PC-9 (cell line): Measurements from ENCODE around the gene ALG12.

Experiments used
- EZH2 ChIP-seq: fragments of 200-600 bp; sonication (generic); IDR thresholded peaks from 2 replicates; pipeline ENCODE4 v1.8.0; 2017; ENCODE audit warnings: antibody characterized with exemption, low read depth
- TF ChIP-seq, protein P1 (sequence below): fragments of 200-600 bp; sonication (generic); conservative IDR thresholded peaks from 2 replicates; pipeline ENCODE4 v1.6.1; 2017; ENCODE audit warnings: mixed run types, antibody characterized with exemption, mild to moderate bottlenecking, moderate library complexity

DNA sequence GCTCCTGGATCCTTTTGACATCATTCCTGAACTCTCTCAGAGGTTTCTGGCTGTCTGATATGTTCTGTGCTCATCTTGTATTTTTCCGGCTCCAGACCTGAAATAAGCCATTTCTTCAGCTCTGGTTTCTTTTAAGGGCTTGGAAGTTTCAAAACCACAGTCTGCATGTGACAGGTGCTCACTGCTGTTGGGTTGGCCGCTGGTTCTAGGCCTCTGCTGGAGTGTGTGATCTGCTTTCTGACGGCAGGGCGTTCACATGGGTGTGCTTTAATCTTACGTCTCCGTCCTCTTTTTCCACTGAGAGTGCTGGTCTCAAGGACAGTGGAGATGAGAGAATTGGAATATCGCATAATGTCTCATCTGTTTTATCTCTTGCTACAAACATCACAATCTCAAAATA lies 54.3 kb downstream of the ALG12 start:
- TF ChIP-seq EZH2, result no peak
- TF ChIP-seq, protein P1, sequence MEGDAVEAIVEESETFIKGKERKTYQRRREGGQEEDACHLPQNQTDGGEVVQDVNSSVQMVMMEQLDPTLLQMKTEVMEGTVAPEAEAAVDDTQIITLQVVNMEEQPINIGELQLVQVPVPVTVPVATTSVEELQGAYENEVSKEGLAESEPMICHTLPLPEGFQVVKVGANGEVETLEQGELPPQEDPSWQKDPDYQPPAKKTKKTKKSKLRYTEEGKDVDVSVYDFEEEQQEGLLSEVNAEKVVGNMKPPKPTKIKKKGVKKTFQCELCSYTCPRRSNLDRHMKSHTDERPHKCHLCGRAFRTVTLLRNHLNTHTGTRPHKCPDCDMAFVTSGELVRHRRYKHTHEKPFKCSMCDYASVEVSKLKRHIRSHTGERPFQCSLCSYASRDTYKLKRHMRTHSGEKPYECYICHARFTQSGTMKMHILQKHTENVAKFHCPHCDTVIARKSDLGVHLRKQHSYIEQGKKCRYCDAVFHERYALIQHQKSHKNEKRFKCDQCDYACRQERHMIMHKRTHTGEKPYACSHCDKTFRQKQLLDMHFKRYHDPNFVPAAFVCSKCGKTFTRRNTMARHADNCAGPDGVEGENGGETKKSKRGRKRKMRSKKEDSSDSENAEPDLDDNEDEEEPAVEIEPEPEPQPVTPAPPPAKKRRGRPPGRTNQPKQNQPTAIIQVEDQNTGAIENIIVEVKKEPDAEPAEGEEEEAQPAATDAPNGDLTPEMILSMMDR, result no peak
